GM19023 (cell line): Measurements from ENCODE around the gene MICB.
"Not testable (repeated sequence)": the region's sequence is repeated elsewhere in the genome, so short reads cannot be mapped to it uniquely, and the experiment has no call there.

Experiments
- ATAC-seq: cut with Tn5 transposase; IDR thresholded peaks from one replicate; pipeline ENCODE4 v1.9.1; 2021; ENCODE audit warnings: mild to moderate bottlenecking, moderate library complexity; ENCODE audit not compliant: unreplicated experiment

MICB gene

GRCh38 chr6:31498748-31499147, 803 bp downstream of the MICB start:
- ATAC-seq, result no peak

- ATAC-seq, result not testable (repeated sequence)
Observed at GRCh38 chr6:31499648-31500047, 1.7 kb downstream of the MICB start.

- ATAC-seq, result no peak
Observed at GRCh38 chr6:31502586-31502985, 4.6 kb downstream of the MICB start.

GRCh38 chr6:31509036-31509435, 11.1 kb downstream of the MICB start:
- not testable (repeated sequence) for ATAC-seq

GRCh38 chr6:31510007-31510406, 12.1 kb downstream of the MICB start:
- no peak for ATAC-seq

- ATAC-seq, result no peak
Observed at GRCh38 chr6:31513456-31514165, 15.7 kb downstream of the MICB start.

GRCh38 chr6:31521835-31522234, 23.9 kb downstream of the MICB start:
- no peak for ATAC-seq

GRCh38 chr6:31525553-31525931, 27.6 kb downstream of the MICB start:
- ATAC-seq, result no peak

- ATAC-seq, result no peak
Observed at GRCh38 chr6:31525932-31526591, 28.1 kb downstream of the MICB start.

- ATAC-seq, result no peak
Observed at GRCh38 chr6:31528307-31528777, 30.4 kb downstream of the MICB start.

GRCh38 chr6:31528821-31529328, 30.9 kb downstream of the MICB start, which contains the start of gene MCCD1:
MCCD1 (plus strand) TSS chr6:31528962; CDS start chr6:31529015, 53 bp downstream.
- no peak for ATAC-seq

GRCh38 chr6:31529329-31530150, 31.6 kb downstream of the MICB start:
- no peak for ATAC-seq

GRCh38 chr6:31530659-31531058, 32.7 kb downstream of the MICB start:
- no peak for ATAC-seq

- no peak for ATAC-seq
Observed at GRCh38 chr6:31531162-31531561, 33.2 kb downstream of the MICB start.

GRCh38 chr6:31531771-31532643, 34.1 kb downstream of the MICB start:
- ATAC-seq, result no peak

GRCh38 chr6:31532644-31533454, 34.9 kb downstream of the MICB start:
- no peak for ATAC-seq

GRCh38 chr6:31533455-31533841, 35.5 kb downstream of the MICB start:
- ATAC-seq, result no peak

GRCh38 chr6:31534011-31534410, 36.1 kb downstream of the MICB start:
- no peak for ATAC-seq

GRCh38 chr6:31534521-31535040, 36.6 kb downstream of the MICB start:
- ATAC-seq, result no peak
